Thymus (tissue), 11 donors: ENCODE results near the gene SIAH1. TPM values are rescaled to one million over a fixed set of nuclear protein-coding genes. Genes with fewer than 3 reads are reported as not detected.
"Not testable (repeated sequence)": the region's sequence is repeated elsewhere in the genome, so short reads cannot be mapped to it uniquely, and the experiment has no call there.

ENCODE experiments used
- DNase-seq, 9 donors: peaks; one replicate each; pipeline ENCODE4 v3.0.0-alpha.2; 2013; ENCODE audit warnings: low spot score in 9 of 9, low read depth in 6 of 9, missing footprints in 1 of 9
- H3K27ac ChIP-seq, 2 donors: one replicate each; pipeline ENCODE4 v1.5.1; 2013; ENCODE audit warnings: control low read depth in 1 of 2, low read depth in 1 of 2, low read length in 1 of 2, mild to moderate bottlenecking in 1 of 2, moderate library complexity in 1 of 2
- H3K27me3 ChIP-seq, 2 donors: one replicate each; pipeline ENCODE4 v1.5.1; 2013; ENCODE audit warnings: low read length in 1 of 2; ENCODE audit not compliant: control insufficient read depth in 2 of 2, insufficient read depth in 1 of 2
- H3K36me3 ChIP-seq, 2 donors: one replicate each; pipeline ENCODE4 v1.5.1; 2013; ENCODE audit warnings: low read length in 1 of 2, mild to moderate bottlenecking in 1 of 2, moderate library complexity in 1 of 2; ENCODE audit not compliant: control insufficient read depth in 2 of 2, insufficient read depth in 2 of 2
- H3K4me1 ChIP-seq, 2 donors: one replicate each; pipeline ENCODE4 v1.5.1; 2013; ENCODE audit warnings: low read length in 2 of 2; ENCODE audit not compliant: control insufficient read depth in 2 of 2, insufficient read depth in 2 of 2
- H3K4me3 ChIP-seq, 2 donors: one replicate each; pipeline ENCODE4 v1.5.1; 2013; ENCODE audit warnings: low read length in 2 of 2, control low read depth in 1 of 2, mild to moderate bottlenecking in 1 of 2
- H3K9me3 ChIP-seq, 2 donors: one replicate each; pipeline ENCODE4 v1.5.1; 2013; ENCODE audit warnings: low read length in 1 of 2, mild to moderate bottlenecking in 1 of 2; ENCODE audit not compliant: control insufficient read depth in 2 of 2, insufficient read depth in 1 of 2
- WGBS: extraction: QIAGEN DNeasy Blood & Tissue Kit; methylation state at CpG from one replicate; pipeline ENCODE4 v1.1.7; 2013; 5-methylcytosine and 5-hydroxymethylcytosine counted together
- polyA plus RNA-seq: library from polyadenylated mRNA; stranded (reverse); fragments of 200-250 nt; gene quantifications from one replicate; pipeline ENCODE4 v1.2.3, GENCODE V29; 2013
- total RNA-seq: library from RNA; stranded (reverse); fragments of 120-200 nt; gene quantifications from one replicate; pipeline ENCODE4 v1.2.4, GENCODE V29; 2013
- donor health status: healthy.

The SIAH1 gene
- total and polyA plus RNA-seq, 2 donors: 19.0 to 31.1 TPM

DNA sequence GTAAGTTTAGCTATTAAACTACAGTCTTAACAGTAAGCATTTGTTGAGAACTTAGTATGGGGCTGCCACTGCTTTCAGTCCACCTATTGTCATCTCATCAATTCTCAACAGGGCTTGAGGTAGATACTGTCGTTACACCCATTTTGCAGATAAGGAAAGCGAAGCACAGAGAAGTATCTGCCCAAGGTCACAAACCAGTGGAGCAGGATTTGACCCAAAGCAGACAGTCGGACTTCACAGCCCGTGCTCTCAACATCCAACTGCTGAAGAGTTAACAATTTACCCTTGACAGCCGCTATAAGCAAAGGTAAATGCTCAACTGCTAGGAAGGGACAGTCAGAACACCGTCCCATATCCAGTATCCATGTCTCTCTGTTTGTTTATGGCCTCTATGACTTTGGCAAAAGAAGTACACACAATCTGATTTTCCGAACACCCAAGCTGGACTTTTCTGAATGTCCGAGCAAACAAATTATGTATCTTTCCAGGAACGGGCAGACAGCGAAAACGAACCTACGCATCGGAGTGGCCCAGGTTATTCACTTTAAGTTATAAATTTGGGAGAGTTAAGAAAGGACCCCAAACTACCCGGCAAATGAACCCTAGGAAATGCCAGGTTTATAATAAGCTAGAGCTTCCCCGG lies 1.2 kb downstream of the SIAH1 start:
- H3K4me3 ChIP-seq: peak overlapping the region; percentile 72 to 95
- 5% methylated on average over 15 of the region's 15 CpGs for WGBS

DNA sequence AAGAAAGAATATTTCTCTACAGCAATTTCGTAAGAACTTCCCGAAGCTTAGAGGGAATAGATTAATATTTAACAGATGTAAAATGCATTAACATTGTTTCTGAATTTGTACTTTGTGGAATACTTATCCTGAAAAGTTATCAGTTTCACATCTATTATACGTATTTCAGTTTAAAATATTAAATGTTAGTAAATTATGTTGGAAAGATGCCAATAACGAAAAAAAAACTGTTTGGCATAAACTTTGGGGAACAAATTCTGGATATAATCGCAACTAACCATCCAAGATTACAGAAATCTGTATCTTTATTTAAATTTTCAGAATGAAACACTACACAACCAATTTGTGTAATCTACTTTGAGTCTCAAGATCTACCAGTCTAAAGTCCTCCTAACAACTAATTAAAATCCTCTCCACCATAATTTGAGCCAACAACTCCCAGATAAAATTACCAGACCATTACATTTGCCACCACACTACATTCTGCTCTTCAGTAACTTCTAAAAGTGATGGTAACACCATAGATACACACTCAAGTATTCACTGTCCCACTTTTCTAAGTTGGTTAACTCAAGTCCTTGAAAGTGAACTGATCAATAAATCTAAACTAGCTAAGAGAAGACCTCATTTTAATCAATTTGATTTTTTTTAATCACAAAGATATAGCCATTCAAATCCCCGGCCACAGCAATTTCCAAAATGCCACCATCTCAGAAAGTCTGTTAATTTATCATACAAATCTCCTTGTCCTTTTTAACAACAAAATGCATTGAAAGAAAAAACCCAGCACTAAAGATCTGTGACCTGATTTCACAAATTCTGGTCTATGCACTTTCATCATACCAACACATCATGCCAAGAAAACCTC lies 2.0 kb downstream of the SIAH1 start:
- H3K27ac ChIP-seq: peak overlapping the region in 1 of 2 donors; percentile 78
- DNase-seq: no peak
- peak overlapping the region; percentile 72 to 95 for H3K4me3 ChIP-seq
- H3K27me3 ChIP-seq: no peaks in the 10 kb centered on the region
- 88% methylated on average over 6 of the region's 6 CpGs for WGBS
- H3K36me3 ChIP-seq: peaks cover 0 to 2% of the 10 kb centered on the region in 2 donors
- H3K4me1 ChIP-seq: peaks cover 6 to 13% of the 10 kb centered on the region in 2 donors
- H3K9me3 ChIP-seq: no peaks in the 10 kb centered on the region

More for the DNA sequence above, 1.2 kb downstream of the SIAH1 start:
- DNase-seq: peak in 4 of 9 donors; percentile 18 to 58 (median 30)
- H3K27ac ChIP-seq: peak overlapping the region; percentile 78 to 94
- H3K36me3 ChIP-seq: peaks cover 0 to 2% of the 10 kb centered on the region in 2 donors
- H3K4me1 ChIP-seq: peaks cover under 1 to 12% of the 10 kb centered on the region in 2 donors
- no peaks in the 10 kb centered on the region for H3K9me3 ChIP-seq
- H3K27me3 ChIP-seq: no peaks in the 10 kb centered on the region

GRCh38 chr16:48382131-48382530 lies 3.1 kb downstream of the SIAH1 start:
- DNase-seq: no peak
- Histone ChIP-seq H3K9me3 (no peaks in the 10 kb centered on the region), H3K27ac (no peak overlapping the region)

DNA sequence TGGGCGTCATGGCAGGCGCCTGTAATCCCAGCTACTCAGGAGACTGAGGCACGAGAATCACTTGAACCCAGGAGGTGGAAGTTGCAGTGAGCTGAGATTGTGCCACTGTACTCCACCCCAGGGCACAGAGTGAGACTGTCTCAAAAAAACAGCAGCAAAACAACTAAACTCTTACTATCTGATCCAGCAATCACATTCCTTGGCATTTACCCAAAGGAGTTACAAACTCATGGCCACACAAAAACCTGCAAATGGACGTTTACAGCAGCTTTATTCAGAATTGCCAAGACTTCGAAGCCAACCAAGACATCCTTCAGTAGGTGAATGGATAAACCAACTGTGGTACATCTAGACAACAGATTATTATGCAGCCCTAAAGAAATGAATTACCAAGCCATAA lies 4.0 kb downstream of the SIAH1 start:
- WGBS: 96% methylated on average over 5 of the region's 5 CpGs
- DNase-seq: no peak
- Histone ChIP-seq H3K4me3 (no peak overlapping the region), H3K9me3 (no peaks in the 10 kb centered on the region), H3K27me3 (no peaks in the 10 kb centered on the region), H3K27ac (no peak overlapping the region), H3K4me1 (peaks cover 6 to 13% of the 10 kb centered on the region in 2 donors), H3K36me3 (peaks cover 0 to 2% of the 10 kb centered on the region in 2 donors)

More at GRCh38 chr16:48382131-48382530, 3.1 kb downstream of the SIAH1 start:
- WGBS: 98% methylated on average over 4 of the region's 4 CpGs
- Histone ChIP-seq H3K4me3 (no peak overlapping the region), H3K27me3 (no peaks in the 10 kb centered on the region), H3K4me1 (peaks cover 6 to 13% of the 10 kb centered on the region in 2 donors), H3K36me3 (peaks cover 0 to 2% of the 10 kb centered on the region in 2 donors)

GRCh38 chr16:48378836-48379235 lies 6.4 kb downstream of the SIAH1 start:
- Histone ChIP-seq H3K27me3 (no peaks in the 10 kb centered on the region), H3K36me3 (peaks cover 0 to 2% of the 10 kb centered on the region in 2 donors), H3K4me3 (no peak overlapping the region), H3K4me1 (peaks cover 6 to 10% of the 10 kb centered on the region in 2 donors), H3K9me3 (no peaks in the 10 kb centered on the region), H3K27ac (no peak overlapping the region)
- 88% methylated on average over 1 of the region's 1 CpG for WGBS
- no peak for DNase-seq

- WGBS: 69% methylated on average over 5 of the region's 5 CpGs
- Histone ChIP-seq H3K4me1 (peaks cover 6 to 10% of the 10 kb centered on the region in 2 donors), H3K9me3 (no peaks in the 10 kb centered on the region), H3K27ac (no peak overlapping the region), H3K36me3 (peaks cover 0 to 2% of the 10 kb centered on the region in 2 donors), H3K4me3 (no peak overlapping the region), H3K27me3 (no peaks in the 10 kb centered on the region)
- DNase-seq: no peak
Observed at GRCh38 chr16:48378276-48378675, 6.9 kb downstream of the SIAH1 start.

DNA sequence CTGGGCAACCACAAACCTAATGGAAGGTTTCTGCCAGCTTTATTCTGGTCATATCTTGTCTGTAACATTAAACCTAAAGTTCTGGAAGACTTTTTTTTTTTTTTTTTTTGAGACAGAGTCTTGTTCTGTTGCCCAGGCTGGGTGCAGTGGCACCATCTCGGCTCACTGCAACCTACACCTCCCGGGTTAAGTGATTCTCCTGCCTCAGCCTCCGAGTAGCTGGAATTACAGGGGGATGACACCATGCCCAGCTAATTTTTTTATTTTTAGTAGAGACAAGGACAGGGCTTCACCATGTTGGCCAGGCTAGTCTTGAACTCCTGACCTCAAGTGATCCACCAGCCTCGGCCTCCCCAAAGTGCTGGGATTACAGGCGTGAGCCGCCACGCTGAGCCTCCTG lies 7.9 kb downstream of the SIAH1 start:
- peaks cover 6 to 10% of the 10 kb centered on the region in 2 donors for H3K4me1 ChIP-seq
- not testable (repeated sequence) for H3K9me3 ChIP-seq, H3K27me3 ChIP-seq, DNase-seq, H3K27ac ChIP-seq, H3K36me3 ChIP-seq, H3K4me3 ChIP-seq
- 95% methylated on average over 7 of the region's 7 CpGs for WGBS

GRCh38 chr16:48374255-48374654 lies 11.0 kb downstream of the SIAH1 start:
- Histone ChIP-seq H3K4me1 (peaks cover 4 to 6% of the 10 kb centered on the region in 2 donors), H3K27me3 (no peaks in the 10 kb centered on the region), H3K4me3 (no peak overlapping the region), H3K9me3 (no peaks in the 10 kb centered on the region), H3K27ac (no peak overlapping the region), H3K36me3 (no peaks in the 10 kb centered on the region)
- WGBS: 90% methylated on average over 2 of the region's 2 CpGs
- no peak for DNase-seq
